BJ (cell line): ENCODE measurements around the gene KIF2A. TPM values are rescaled to one million over a fixed set of nuclear protein-coding genes. Genes with fewer than 3 reads are reported as not detected.

Experiments
- CTCF ChIA-PET: fragments of 350-600 bp; formaldehyde crosslinking; extraction: SDS; loops from one replicate; lab custom pipeline; 2021; ENCODE audit warnings: antibody characterized with exemption, inconsistent platforms; lab: Yijun Ruan, JAX
- POLR2A ChIA-PET: fragments of 300-600 bp; sonication (Branson Sonifier 250); formaldehyde crosslinking; extraction: SDS; loops from one replicate; lab custom pipeline; 2021; ENCODE audit warnings: antibody characterized with exemption; lab: Charles Lee
- DNase-seq: peaks from one replicate; pipeline ENCODE4 v3.0.0-alpha.2; 2011; ENCODE audit warnings: low read depth
- H3K27me3 ChIP-seq: 2 replicates; pipeline ENCODE4 v1.6.0; 2011; ENCODE audit warnings: low read length; ENCODE audit not compliant: control insufficient read depth, insufficient read depth
- H3K36me3 ChIP-seq: 2 replicates; pipeline ENCODE4 v1.5.1; 2011; ENCODE audit warnings: low read length; ENCODE audit not compliant: control insufficient read depth, insufficient read depth
- H3K4me3 ChIP-seq: 2 replicates; pipeline ENCODE4 v1.5.1; 2011; ENCODE audit warnings: low read depth, mild to moderate bottlenecking, control low read depth, low read length
- polyA plus RNA-seq: library from polyadenylated mRNA; depleted of rRNA; stranded (reverse); fragments of >200 nt; gene quantifications from 2 replicates; pipeline ENCODE4 v1.2.3, GENCODE V29; 2011
- TF ChIP-seq, protein P1 (sequence below): IDR thresholded peaks from 2 replicates; pipeline ENCODE4 v1.5.1; 2011; ENCODE audit warnings: low read depth, mild to moderate bottlenecking, control low read depth, inconsistent platforms, low read length, moderate library complexity; ENCODE audit not compliant: insufficient read depth

Gene KIF2A
- polyA plus RNA-seq, 1 experiment, result 11.6 TPM

DNA sequence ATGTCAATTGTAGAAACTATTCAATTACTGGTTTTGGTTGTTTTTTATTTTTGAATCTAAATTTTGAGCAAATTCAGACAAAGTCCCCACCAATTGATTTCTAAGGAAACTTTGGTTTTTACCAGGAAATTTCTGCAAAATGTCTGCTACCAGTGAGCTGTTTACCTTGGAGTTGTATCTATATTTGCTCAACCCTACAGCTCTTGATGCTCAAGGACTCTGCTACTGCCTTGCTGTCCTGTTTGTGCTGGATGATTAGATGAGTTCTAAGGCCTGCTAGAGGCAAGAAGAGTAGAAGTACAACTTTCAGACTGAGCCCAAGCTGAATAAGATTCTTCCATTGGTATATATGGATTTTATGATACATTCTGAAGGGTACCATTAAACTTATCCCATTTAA lies 42.6 kb upstream of the KIF2A start:
- DNase-seq, result no peak
- Histone ChIP-seq H3K4me3 (no peak overlapping the region), H3K27me3 (peaks cover 2% of the 10 kb centered on the region), H3K36me3 (no peaks in the 10 kb centered on the region)
- POLR2A ChIA-PET, result no interaction called here
- TF ChIP-seq, protein P1, sequence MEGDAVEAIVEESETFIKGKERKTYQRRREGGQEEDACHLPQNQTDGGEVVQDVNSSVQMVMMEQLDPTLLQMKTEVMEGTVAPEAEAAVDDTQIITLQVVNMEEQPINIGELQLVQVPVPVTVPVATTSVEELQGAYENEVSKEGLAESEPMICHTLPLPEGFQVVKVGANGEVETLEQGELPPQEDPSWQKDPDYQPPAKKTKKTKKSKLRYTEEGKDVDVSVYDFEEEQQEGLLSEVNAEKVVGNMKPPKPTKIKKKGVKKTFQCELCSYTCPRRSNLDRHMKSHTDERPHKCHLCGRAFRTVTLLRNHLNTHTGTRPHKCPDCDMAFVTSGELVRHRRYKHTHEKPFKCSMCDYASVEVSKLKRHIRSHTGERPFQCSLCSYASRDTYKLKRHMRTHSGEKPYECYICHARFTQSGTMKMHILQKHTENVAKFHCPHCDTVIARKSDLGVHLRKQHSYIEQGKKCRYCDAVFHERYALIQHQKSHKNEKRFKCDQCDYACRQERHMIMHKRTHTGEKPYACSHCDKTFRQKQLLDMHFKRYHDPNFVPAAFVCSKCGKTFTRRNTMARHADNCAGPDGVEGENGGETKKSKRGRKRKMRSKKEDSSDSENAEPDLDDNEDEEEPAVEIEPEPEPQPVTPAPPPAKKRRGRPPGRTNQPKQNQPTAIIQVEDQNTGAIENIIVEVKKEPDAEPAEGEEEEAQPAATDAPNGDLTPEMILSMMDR, result no peak
- CTCF ChIA-PET, result no interaction called here

- DNase-seq, result no peak
- TF ChIP-seq, protein P1, result no peak
- H3K36me3 ChIP-seq, result no peaks in the 10 kb centered on the region
- ChIA-PET CTCF (no interaction called here), POLR2A (no interaction called here)
- H3K4me3 ChIP-seq, result no peak overlapping the region
- no peaks in the 10 kb centered on the region; the same call in 1 of the 2 replicates for H3K27me3 ChIP-seq
Observed at GRCh38 chr5:62265648-62266112, 40.3 kb upstream of the KIF2A start.

- H3K27me3 ChIP-seq, result no peaks in the 10 kb centered on the region
- H3K36me3 ChIP-seq, result no peaks in the 10 kb centered on the region
- DNase-seq, result no peak
- H3K4me3 ChIP-seq, result no peak overlapping the region
- ChIA-PET POLR2A (no interaction called here), CTCF (no interaction called here)
- TF ChIP-seq, protein P1, result no peak
Observed at GRCh38 chr5:62266573-62266972, 39.4 kb upstream of the KIF2A start.

GRCh38 chr5:62268234-62268633 lies 37.8 kb upstream of the KIF2A start:
- POLR2A ChIA-PET, result no interaction called here
- no peak for DNase-seq
- CTCF ChIA-PET, result interaction anchor here (0.9 to 1.2 kb wide), 2 partner anchors 10 to 108 kb away, joined by 3 to 4 read pairs; no protein-coding TSS in a partner anchor
- Histone ChIP-seq H3K4me3 (no peak overlapping the region), H3K36me3 (no peaks in the 10 kb centered on the region), H3K27me3 (no peaks in the 10 kb centered on the region)
- TF ChIP-seq, protein P1, result no peak

- H3K36me3 ChIP-seq, result no peaks in the 10 kb centered on the region
- no peak for DNase-seq
- no peaks in the 10 kb centered on the region for H3K27me3 ChIP-seq
- TF ChIP-seq, protein P1, result no peak
- POLR2A ChIA-PET, result no interaction called here
- H3K4me3 ChIP-seq, result no peak overlapping the region
- CTCF ChIA-PET, result interaction anchor here (1.2 kb wide), 1 partner anchor 10 kb away, joined by 4 read pairs; no protein-coding TSS in a partner anchor
Observed at GRCh38 chr5:62268792-62269191, 37.2 kb upstream of the KIF2A start.
